Retinal pigment epithelial cell (primary cell): ENCODE data around the gene TSPAN31.

Source experiments
- DNase-seq: peaks from one replicate; pipeline ENCODE4 v3.0.0-alpha.2; 2010; ENCODE audit warnings: low read depth
- H3K4me3 ChIP-seq: 2 replicates; pipeline ENCODE4 v1.5.1; 2011; ENCODE audit warnings: mild to moderate bottlenecking, low read length, control low read depth, moderate library complexity
- TF ChIP-seq, protein P1 (sequence below): conservative IDR thresholded peaks from 2 replicates; pipeline ENCODE4 v1.5.1; 2011; ENCODE audit warnings: low read depth, low read length, control low read depth, inconsistent platforms

The TSPAN31 gene

DNA sequence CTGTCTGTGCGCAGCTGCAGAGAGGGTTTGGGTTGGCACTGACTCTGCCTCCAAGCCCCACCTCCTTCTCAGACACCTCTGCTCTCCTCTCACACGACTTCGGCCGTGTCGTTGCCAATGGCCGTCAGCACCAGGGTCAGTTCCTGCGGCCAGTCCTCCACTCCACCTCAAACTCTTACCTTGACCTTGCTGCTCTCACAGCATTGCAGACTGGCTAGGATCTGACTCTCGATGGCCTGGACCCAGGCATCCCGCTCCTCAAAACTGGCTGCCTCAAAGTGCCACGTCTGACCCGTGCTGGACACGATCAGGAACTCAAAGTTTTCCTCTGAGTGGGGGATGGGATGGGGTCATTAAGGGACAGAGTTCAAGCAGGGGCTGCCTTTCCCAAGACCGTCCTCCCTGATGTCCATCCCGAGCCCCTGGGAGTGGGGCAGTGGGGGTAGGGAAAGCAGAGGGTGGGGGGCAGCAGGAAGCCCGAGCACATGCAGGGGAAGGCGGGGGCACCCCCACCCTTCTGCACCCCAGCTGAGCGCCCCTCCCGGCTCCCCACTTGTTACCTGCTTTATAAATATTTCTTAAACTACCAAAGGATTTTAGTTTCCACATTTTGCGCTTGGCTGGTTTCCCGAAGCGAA, 17.0 kb upstream of the TSPAN31 start:
- H3K4me3 ChIP-seq: no peak overlapping the region
- DNase-seq: no peak
- TF ChIP-seq, protein P1, sequence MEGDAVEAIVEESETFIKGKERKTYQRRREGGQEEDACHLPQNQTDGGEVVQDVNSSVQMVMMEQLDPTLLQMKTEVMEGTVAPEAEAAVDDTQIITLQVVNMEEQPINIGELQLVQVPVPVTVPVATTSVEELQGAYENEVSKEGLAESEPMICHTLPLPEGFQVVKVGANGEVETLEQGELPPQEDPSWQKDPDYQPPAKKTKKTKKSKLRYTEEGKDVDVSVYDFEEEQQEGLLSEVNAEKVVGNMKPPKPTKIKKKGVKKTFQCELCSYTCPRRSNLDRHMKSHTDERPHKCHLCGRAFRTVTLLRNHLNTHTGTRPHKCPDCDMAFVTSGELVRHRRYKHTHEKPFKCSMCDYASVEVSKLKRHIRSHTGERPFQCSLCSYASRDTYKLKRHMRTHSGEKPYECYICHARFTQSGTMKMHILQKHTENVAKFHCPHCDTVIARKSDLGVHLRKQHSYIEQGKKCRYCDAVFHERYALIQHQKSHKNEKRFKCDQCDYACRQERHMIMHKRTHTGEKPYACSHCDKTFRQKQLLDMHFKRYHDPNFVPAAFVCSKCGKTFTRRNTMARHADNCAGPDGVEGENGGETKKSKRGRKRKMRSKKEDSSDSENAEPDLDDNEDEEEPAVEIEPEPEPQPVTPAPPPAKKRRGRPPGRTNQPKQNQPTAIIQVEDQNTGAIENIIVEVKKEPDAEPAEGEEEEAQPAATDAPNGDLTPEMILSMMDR: no peak

DNA sequence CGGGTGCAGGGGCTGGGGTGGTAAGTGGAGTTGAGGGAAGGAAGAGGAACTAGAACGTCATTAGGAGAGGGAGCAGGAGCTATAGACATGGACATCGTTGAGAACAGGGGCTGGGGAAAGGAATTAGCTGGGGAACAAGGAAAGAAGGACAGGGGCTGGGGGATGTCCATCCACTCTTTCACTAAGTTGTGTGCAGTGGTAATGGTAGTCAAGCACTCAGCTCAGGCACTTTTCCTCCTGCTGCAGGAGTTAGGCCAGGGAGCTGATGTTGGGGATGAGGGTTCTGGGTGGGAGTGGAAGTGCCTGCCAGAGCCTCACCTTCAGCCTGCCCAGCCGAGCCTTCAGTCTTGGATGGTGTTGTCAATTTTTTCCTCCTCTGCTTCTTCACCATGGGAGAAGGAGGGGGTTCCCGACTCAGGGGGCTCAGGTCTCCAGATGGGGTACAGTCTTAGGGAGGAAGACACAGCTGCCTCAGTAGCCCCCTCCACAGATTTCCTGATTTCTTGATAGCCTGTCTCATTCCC, 15.5 kb upstream of the TSPAN31 start:
- TF ChIP-seq, protein P1: no peak
- no peak overlapping the region for H3K4me3 ChIP-seq
- DNase-seq: no peak

DNA sequence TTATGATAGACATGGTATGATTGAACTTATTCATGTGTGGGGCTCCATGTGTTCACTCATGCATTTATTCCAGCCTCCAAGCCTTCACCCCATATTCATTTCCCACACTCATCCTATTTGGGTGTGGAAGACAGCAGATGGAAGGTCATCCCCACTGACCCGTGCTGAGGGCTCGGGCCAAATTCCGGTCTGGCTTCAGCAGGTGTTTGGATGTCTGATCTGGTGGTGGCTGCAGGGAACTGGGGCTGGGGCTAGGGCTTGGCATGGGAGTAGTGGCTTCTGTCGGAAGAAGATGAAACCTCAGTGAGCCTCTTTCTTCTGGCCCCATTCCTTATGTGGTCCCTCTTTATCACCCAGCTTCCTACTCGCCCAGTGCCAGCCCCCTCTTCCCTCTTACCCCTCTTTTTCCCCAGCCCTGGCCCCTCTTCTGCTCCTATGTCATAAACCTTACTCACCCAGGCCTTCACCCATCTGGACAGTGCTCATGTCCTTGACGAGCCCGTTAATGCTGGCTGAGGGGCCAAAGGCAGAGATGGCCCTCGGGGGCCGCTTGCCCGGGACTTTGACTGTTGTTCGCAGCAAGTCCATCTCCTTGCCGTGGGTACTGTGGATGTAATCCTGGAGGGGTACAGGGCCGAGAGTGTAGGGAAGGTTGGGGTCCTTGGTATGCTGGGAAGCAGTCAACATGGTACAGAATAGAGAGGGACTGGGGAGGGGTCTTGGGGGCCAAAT, 14.3 kb upstream of the TSPAN31 start:
- no peak overlapping the region for H3K4me3 ChIP-seq
- TF ChIP-seq, protein P1: no peak
- no peak for DNase-seq

DNA sequence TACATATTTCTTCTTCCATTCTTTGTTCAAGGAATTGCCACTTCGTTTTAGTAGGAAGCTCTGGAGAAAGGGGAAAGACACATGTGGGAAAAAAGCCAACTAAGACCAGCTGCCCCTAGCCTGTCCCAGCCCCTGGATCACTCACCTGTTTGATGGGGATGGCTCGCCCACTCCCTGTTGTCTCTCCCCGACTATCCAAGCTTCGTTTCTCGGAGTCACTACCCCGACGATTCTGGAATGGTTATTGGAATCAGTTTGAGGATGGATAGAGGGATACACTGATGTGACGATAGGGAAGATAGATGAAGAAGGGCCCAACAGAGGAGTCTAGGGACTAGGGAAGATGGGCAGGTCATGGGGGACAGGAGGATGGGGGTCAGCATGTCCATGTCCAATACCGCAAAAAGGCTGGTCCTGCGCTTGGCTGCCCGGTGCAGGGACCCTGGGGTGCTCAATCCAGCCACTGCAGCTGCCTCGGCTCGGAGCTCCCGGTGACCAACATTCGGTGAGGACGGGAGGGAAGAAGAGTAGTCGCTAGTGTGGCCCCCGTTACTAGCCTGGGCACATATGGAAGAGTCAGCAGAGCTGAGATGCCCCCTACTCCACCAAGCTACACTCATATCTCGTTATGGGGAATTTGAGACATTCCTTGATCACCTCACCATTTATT, 13.3 kb upstream of the TSPAN31 start:
- no peak overlapping the region for H3K4me3 ChIP-seq
- TF ChIP-seq, protein P1: no peak
- no peak for DNase-seq

DNA sequence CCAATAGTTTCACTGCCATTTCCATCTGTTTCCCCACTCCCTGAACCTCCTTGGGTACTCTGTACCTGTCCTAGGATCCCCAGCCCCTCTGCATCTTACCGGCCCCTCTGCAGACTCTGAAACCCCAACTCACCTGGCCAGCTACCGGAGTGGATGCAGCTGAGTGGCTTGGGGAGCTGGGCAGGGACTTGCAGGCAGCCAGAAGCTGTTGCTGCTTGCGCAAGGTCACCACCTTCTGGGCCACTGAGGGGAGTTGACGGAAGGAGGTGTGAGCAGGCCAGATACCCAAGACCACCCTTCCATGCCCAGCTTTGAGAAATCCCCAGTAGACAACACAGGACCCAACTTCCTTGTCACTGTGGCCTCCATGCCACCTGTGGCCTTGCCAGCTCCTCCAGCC, 12.6 kb upstream of the TSPAN31 start:
- no peak overlapping the region for H3K4me3 ChIP-seq
- DNase-seq: no peak
- TF ChIP-seq, protein P1: no peak

DNA sequence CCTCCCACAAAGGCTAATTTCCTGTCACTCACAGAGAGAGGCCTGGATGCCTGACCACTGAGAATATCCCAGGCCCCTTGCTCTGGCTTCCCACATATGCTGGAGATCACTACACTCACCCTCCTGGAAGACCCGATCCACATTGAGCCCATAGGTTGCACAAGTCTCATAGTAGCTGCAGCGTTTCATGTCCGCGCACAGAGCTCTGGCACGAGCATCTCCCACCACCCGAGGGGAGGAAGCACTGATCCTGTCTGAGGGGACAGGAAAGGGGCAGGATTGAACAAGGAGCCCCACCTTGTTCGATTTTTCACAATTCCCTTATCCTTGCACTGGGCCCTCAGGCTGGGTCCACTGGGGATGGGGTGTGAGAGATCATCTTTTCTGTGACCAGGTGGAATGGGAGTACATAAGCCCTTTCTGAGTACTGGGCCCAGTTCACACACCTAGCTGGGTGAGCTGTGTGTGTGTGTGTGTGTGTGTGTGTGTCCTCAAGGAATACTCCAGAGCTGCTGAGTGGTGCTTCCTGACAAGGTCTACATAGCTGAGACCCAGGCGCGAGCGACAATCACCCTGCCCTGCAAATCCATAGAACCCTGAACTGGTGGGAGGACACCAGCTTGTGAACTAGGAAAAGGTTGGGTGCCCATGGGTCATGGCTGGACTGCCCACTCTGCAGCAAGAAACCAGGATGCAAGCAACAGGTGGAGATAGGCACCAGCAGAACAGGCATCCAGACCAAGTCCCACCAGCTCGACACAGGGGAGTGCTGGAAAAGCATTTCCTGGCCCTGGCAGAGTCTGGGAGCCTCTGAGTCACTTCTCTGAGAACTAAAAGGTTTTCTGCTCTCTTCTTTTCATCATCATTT, 11.9 kb upstream of the TSPAN31 start:
- no peak overlapping the region for H3K4me3 ChIP-seq
- TF ChIP-seq, protein P1: no peak
- DNase-seq: no peak
